ENCODE data around the gene ZNF831. TPM values are rescaled to one million over a fixed set of nuclear protein-coding genes. Genes with fewer than 3 reads are reported as not detected.

ZNF831 gene
- total RNA-seq, 1 donor = not detected

- DNase-seq (ENCODE audit: low read depth) = no peak
- no peak overlapping the region for H3K4me3 ChIP-seq (ENCODE audit: low read depth, low read length)
- no peak for TF ChIP-seq CTCF (IDR thresholded peaks at IDR 0.05; ENCODE audit: insufficient read depth, low read depth, low read length)
These were observed 41.1 kb upstream of the ZNF831 start for GRCh38 chr20:59122566-59122919.

- H3K4me3 ChIP-seq (ENCODE audit: low read depth, low read length) = no peak overlapping the region
- TF ChIP-seq CTCF (IDR thresholded peaks at IDR 0.05; ENCODE audit: insufficient read depth, low read depth, low read length) = no peak
- DNase-seq (ENCODE audit: low read depth) = no peak
These were observed 40.5 kb upstream of the ZNF831 start for GRCh38 chr20:59123011-59123677.

- H3K4me3 ChIP-seq (ENCODE audit: low read depth, low read length) = no peak overlapping the region
- no peak for TF ChIP-seq CTCF (IDR thresholded peaks at IDR 0.05; ENCODE audit: insufficient read depth, low read depth, low read length)
- no peak for DNase-seq (ENCODE audit: low read depth)
These were observed 39.9 kb upstream of the ZNF831 start for GRCh38 chr20:59123678-59124255.

- no peak for DNase-seq (ENCODE audit: low read depth)
- no peak for TF ChIP-seq CTCF (IDR thresholded peaks at IDR 0.05; ENCODE audit: insufficient read depth, low read depth, low read length)
- H3K4me3 ChIP-seq (ENCODE audit: low read depth, low read length) = no peak overlapping the region
These were observed 39.2 kb upstream of the ZNF831 start for GRCh38 chr20:59124296-59125029.

- H3K4me3 ChIP-seq (ENCODE audit: low read depth, low read length) = no peak overlapping the region
- TF ChIP-seq CTCF (IDR thresholded peaks at IDR 0.05; ENCODE audit: insufficient read depth, low read depth, low read length) = no peak
- no peak for DNase-seq (ENCODE audit: low read depth)
These were observed 38.3 kb upstream of the ZNF831 start for GRCh38 chr20:59125332-59125731.

GRCh38 chr20:59125836-59126235 lies 37.8 kb upstream of the ZNF831 start:
- TF ChIP-seq CTCF (IDR thresholded peaks at IDR 0.05; ENCODE audit: insufficient read depth, low read depth, low read length) = no peak
- DNase-seq (ENCODE audit: low read depth) = no peak
- no peak overlapping the region for H3K4me3 ChIP-seq (ENCODE audit: low read depth, low read length)

All from fibroblast of villous mesenchyme (primary cell).